GM19035 (cell line): ENCODE measurements around the gene EMCN.

Experiments used
- ATAC-seq: cut with Tn5 transposase; IDR thresholded peaks from one replicate; pipeline ENCODE4 v1.9.1; 2021; ENCODE audit not compliant: unreplicated experiment

The EMCN gene

DNA sequence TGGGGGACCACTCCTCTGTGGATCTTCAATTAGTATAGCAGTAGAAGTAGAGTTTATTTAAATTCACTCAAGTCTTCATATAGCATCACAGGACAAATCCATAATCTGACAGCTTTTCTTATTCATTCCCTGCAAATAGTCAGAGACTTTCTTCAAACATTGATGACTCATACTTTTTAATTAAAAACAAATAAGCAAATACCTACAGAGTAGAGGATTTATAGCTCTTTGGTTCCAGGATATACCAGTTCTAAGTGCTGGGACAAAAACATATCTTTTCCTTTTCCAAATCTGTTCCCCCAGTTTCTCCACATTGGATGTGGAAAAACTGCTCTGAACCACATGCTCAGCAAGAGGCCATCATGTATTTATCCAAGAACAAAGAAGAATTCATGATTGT is 24.1 kb downstream of the EMCN start:
- ATAC-seq, result no peak

DNA sequence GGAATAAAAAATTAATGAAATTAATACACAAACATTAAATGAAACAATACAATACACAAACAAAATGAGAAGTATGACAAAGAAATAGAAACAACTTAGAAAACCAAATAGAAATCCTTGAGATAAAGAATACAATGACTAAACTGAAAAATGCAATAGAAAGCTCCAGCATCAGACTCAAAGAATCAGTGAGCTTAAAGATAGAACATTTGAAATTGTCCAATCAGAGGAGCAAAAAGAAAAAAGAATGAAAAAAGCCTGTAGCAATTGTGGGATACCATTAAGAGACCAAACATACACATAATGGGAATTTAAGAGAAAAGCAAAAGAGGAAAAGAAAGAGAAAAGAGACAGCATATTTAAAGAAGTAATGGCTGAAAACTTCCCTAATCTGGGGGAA is 25.7 kb downstream of the EMCN start:
- no peak for ATAC-seq

DNA sequence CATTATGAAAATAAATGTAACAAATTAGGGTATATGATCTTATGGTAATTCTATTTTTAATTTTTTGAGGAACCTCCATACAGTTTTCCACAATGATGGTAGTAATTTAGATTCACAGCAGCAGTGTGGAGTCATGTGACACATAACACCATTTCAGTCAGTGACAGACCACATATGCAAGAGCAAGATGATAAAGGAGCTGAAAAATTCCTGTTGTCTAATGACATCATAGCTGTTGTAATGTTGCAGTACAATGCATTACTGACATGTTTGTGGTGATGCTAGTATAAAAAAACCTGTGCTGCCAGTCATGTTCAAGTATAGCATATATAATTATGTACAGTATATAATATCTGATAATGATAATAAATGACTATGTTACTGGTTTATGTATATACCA is 28.5 kb downstream of the EMCN start:
- ATAC-seq, result no peak

DNA sequence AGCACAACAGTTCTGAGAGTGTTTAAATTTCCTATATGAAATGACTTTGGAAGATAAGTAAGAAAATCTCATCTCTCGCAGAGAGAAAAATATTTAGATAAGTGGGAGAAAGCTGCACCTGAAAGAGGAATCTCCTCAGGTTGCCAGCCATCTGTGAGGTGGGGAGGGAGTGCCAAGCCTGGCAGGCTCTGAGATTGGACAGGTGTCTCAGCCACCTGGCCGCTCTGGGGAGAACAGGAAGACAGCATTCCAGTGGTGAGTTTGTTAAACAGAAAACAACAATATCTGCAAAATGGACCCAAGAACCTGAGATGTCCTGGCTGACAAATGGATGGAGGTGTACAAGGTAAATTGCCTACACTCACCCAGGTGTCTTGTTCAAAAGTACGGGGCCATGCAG is 31.3 kb downstream of the EMCN start:
- ATAC-seq, result no peak

DNA sequence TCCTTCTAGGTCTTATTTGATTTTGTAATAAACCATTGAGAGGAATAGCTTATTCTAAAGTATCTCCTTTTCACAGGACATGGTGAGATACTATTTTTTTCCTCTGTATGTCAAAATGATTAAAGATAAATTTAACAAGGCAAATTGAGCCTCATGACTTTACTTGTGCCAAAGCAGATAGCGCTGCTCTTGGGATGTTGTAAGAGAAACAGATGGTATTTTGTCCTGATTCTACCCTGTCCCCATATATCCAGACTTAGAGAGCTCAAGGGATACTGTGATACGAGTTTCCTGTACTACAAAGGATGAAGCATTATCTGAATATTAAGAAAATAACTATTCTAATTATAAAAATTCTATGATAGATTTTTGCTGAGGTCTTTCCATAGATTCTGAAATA is 34.0 kb downstream of the EMCN start:
- ATAC-seq, result no peak

DNA sequence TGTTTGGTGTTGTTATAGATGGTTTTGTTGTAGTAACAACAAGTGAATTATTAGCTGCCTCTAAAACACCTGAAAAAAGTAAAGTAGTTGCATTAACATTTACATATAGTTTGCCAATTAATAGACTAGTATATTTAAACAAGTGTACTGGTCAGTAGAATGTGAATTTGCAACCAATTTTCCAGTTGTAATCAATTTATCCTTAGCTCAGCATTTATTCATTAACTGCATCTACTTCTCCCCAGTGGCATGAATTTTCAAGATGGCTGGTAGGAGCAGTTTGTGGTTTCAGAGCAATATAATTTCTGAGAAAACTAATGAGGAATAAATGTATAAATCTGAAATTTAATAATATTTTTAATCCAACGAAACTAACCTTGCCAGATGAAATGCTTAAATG is 37.9 kb downstream of the EMCN start:
- ATAC-seq, result no peak

DNA sequence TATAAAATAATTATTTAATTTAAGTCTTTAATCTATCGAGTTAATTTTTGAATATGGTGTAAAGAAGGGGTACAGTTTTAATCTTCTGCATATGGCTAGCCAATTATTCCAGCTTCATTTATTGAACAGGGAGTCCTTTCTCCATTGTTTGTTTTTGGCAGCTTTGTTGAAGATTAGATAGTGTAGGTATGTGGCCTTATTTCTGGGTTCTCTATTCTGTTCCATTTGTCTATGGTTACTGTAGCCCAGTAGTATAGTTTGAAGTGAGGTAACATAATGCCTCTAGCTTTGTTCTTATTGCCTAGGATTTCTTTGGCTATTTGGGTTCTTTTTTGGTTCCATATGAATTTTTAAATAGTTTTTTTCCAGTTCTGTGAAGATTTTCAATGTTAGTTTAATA is 48.3 kb downstream of the EMCN start:
- no peak for ATAC-seq

DNA sequence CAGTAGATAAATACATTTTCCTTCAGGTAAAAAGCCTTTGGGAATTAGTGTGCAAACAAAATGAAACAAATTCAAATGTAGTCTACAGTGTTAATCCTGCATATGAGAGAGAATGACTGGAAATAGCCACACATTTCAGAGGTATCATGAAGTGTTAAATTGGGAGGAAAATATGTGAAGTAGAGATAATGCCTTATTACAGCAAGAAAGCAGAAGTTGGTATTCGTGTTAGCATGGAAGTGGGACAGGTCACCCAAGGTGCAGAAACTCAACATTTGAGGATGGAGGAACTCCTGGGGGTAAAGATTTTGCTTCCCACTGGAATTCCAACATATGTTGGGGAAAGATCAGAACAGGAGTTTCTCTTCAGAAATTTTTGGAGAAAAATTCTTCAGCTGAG is 51.3 kb downstream of the EMCN start:
- ATAC-seq, result no peak

DNA sequence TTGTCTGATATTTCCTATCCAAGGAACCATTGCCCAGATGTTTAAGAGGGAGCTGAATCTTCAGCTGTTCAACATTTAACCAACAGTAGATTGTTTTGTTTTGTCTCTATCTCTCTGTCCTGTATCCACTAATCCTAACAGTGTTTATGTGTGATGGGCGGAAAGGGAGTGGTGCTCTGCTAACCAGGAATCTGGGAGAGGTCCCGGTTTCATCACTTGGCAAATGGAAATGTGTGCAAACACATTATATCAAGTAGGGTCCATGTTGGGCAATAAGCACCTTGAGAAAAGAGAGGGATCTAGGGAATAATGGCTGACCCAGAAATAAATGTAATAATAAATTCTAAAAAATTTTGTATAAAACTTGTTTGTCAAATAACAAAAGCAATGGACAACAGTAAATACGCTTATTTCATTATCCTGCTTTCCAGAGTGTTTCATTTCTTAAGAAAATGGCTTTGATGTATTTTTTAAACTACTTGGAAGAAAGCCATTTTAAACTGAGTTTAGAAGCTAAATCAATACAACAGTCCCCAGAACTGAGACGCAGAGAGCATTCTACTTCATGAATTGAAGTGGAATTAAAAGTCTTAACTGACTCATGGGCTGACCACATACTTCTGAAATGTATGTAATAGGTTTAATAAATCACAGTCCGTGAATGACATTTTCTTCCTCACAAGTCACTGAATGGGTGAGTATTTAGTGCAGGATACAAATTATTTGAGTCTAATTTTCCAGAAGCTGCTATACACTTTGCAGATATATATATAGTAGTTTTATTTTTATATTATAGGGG is 55.8 kb downstream of the EMCN start:
- no peak for ATAC-seq

DNA sequence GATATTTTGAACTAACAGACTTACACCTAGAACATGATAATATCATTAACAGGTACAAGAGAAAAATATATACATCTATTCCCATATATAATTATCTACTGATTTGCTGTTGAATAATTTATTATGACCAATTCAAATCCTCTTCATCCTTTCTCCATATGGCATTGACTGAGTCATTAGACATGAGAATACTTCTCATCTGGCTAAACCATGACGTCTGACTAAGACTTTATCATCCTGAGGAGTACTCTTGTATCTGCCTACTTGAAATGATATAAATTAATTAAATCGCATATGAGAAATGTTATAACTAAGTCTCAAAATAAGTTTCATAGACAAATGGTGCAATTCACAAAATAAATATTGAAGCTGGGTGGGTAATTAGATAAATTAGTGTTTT is 67.4 kb downstream of the EMCN start:
- ATAC-seq, result no peak

DNA sequence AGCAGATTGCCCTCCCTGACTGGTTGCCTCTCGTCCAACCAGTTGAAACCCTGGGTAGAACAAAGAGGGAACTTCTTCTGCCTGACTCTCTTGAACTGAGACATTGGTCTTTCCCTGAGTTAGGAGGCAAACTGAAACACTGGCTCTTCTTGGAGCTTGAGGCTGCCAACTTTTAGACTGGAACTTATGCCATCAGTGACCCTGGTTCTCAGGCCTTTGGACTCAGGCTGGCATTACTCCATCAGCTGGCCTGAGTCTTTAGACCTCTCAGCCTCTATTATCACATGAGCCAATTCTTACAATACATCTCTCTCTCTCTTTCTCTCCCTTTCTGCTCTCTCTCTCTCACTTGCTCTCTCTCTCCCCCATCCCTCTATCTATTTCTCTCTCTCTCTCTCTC is 86.4 kb downstream of the EMCN start:
- ATAC-seq, result no peak

DNA sequence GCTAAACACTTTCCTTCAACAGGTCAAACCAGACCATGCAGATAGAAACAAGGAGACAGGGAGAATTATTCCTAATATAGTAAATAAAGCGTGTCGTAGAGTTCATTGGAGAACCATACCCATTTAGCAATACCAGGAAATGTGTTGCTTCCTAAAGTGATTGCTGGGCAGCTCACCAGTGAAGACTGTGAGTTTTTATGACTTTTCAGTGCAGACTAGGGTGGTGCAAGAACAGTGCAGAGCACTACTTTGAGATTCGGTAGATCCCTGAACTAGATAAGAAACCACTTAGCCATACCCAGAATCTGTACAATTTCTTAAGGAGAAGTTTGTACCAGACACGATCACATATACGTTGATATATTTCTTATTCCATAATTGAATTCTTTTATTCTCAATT is 87.4 kb downstream of the EMCN start:
- no peak for ATAC-seq

DNA sequence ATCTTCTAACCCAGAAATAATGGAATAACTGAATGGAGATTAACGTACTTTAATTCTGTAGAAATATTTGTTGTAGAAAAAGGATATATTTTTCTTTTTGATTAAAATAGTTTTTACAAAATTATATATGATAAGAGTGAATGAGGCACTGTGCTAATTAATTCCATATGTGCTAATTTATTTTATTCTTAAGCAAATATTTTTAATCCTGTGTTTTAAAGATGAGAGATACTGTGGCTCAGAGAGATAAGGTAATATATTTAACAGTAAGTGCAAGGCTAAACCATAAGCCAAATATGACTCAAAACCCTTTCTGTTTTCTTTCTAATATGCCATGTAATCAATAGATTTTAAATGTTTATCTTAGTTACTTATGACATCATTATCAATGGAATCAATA is 88.2 kb downstream of the EMCN start:
- ATAC-seq, result no peak

DNA sequence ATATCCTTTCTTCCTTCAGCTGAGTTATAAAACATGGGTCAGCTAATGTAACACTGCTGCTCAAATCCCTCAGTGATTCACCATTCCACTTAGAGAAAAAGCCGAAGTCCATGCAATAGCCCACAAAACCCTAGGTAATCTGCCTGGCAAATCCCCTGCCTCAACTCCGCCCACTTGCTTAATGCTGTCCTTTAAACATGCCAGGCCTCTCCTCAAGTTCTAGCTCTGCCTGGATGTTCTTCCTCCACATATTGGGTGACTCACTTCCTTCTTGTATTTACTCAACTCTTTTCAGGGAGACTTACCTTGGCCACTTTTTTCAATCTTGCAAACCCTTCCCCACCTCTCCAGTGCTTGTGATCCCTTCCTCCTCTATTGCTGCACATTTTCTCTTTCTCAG is 89.8 kb downstream of the EMCN start:
- ATAC-seq, result no peak

DNA sequence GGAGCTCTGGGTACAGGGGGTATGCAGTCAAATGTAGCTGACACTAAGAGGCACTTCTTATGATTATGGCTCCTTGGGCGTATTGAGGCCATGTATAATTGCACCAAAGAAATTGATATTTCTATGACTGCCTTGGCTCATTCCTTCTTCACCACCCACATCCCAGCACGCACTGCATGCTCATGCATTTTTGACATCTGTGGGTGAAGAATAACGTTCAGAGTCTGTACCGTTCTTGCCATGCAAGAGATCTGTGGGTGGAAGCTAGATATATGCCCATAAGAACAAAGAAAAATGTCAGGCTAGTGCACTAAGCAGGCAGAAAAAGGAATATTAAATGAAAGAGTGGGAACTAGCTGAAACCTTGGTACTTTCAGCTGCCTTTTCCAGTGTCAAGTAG is 93.4 kb downstream of the EMCN start:
- no peak for ATAC-seq

DNA sequence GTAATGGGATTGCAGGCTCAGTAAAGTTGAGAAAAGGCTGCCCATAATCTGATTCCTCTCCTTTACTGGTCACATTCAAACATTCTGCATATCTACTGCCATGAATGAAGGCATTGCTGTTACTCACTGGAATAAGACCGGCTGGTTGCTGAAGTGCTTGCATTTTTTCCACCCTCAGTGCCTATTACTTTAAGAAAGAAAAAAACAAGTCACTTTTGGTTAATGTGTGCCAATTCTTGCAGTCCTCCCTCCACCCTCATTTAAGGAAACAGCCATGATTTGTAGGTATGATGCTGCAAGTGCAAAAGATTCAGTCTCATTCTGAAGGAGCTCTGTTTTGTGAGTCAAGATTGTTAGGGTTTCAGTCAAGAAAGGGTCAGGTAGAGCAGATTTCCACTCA is 94.9 kb downstream of the EMCN start:
- no peak for ATAC-seq

DNA sequence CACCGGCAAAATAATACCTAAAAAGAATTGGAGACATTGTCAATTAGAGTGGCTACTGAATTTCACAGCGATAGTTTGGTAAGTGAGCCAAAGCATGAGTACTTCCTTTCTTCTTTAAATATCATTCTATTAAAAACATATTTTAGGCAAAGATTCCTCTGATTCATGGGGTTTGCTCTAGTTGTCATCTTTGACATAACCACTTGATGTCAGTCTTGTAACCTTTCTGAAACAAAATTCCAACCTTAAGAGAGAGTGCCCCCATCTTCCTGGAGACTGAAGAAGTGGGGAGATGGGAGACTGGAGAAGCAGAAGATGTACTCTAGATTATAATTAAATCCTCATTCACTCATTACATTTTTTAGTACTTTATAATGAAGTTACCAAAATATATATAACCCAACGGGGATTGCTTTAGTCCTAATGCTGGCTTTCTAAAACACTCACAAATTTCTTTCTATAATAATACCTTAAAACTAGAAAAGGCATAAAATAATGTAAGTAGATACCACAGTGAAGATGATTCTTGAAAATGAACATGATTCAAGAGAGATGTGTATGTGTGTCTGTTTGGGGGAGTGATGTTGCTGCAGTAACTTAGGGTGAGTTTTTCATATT is 96.4 kb downstream of the EMCN start:
- no peak for ATAC-seq

DNA sequence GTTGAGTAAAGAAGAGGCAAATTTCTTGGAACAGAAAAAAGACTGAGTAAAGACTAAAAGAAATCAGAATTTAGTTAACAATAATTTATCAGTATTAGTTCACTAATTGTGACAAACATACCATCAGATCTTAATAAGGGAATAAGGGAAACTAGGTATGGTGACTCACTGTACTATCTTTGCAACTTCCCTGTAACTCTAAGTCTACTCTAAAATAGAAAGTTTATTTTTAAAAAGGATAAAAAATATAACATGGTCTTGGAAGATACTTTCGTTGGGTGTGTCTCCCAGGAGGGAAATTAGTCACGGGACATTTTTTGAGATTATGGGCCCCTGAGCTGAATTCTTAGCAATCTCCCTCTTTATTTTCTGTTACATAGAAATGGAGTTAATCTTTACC is 97.3 kb downstream of the EMCN start:
- ATAC-seq, result no peak

DNA sequence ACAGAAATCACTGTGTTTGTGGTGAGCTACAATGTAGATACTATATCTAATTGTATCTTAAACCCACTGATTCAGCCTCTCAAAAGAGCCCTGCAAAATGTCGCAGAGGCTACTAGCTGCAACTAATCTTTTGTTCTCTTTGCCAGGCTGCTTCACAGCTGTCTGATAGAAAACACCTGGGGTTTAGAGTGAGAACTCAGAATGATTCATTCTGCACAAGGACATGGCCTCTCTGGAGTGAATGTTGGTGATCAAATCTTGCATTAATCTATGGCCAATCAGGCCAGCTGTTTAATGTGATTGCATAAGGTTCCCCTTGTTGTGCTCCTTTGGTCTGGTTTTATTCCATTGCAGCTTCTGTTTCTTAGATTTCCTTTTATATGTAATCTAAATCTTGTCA is 100.3 kb downstream of the EMCN start:
- no peak for ATAC-seq

DNA sequence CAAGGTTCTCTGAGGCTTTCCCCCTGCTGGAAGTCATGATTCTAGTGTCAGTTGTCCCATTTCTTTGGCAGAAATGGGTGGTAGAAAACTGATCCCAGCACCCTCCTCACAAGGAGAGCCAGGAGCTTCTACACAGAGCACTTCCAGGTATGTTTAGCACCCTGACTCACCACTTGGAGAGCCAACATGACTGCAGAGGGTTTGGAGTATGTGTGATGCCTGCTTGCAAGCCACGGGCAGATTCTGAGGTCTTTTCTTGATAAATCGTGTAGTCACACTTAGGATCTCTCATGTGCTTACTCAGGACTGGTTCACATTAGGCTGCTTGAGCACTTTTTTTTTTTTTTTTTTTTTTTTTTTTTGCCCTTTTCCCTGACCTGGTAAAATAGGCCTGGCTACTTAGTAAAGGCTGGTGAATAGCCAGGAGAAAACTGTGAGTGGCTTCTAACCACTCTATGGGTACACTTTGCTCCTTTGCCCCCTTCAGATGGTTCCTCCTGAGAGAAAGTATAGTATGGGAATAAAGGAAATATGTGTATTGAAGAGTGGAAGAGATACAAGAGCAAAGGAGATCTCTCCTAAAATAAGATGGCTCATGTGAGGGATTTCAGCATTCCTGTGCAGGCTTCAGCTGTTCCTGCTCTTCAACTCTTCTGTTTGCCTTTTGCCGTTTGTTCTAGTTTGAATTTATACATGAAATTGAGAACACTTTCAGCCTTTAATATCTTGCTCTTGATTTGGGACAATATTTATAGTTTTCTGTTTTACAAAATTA is 103.6 kb downstream of the EMCN start:
- no peak for ATAC-seq

DNA sequence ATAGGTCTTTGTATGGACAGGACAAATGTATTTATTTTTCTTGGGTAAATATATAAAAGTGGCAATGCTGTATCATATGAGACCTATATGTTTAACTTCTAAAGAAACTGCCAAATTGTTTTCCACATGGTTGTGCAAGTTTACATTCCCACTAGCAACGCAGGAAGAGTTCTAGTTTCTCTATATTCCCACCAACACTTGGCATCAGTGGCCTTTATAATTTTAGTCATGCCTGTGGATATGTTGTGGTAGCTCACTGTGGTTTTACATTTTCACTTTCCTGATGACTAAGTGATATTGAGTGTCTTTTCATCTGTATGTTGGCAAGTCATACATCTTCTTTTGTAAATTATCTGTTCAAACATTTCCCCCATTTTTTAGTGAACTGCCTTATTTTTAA is 126.0 kb downstream of the EMCN start:
- ATAC-seq, result no peak

DNA sequence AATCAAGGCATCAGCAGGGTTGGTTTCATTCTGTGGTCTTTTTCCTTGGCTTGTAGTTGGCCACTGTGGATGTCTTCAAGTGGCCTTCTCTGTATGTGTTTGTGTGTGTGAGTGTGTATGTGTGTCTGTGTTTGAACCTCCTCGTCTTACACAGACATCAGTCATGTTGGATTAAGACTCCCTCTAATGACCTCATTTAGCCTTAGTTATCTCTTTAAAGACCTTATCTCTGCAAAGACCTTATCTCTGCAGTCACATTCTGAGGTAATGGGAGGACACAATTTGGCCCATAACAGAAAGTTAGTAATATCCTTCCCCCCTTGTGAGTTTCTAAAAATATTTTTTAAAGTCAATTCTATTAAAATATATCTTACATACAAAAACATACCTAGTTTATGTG is 126.7 kb downstream of the EMCN start:
- ATAC-seq, result no peak
